Peyer's patch (tissue), 4 donors: ENCODE data around the gene IGSF22.

Experiments used
- CTCF ChIP-seq, 6 experiments: fragments of 450-650 bp in 4 of 6; fragments of 200-600 bp in 2 of 6; sonication (generic) in 1 of 6; IDR thresholded peaks; one replicate each; pipeline ENCODE4 v1.5.1; 2017 to 2019; ENCODE audit warnings: antibody characterized with exemption in 6 of 6, mild to moderate bottlenecking in 3 of 6, moderate library complexity in 1 of 6
- POLR2A ChIP-seq, 2 donors: fragments of 450-650 bp; IDR thresholded peaks; one replicate each; pipeline ENCODE4 v1.5.1; 2017; ENCODE audit warnings: antibody characterized with exemption in 2 of 2, mild to moderate bottlenecking in 2 of 2, moderate library complexity in 2 of 2

- TF ChIP-seq CTCF (IDR thresholded peaks at IDR 0.05) (no peak), POLR2A (IDR thresholded peaks at IDR 0.05) (no peak)
Observed at GRCh38 chr11:18726040-18726439, at the start of gene IGSF22.
